ENCODE data around the gene DLK2. TPM values are rescaled to one million over a fixed set of nuclear protein-coding genes. Genes with fewer than 3 reads are reported as not detected.

Gene DLK2
- total RNA-seq, 2 donors from 2014 or later = 0.18 to 3.4 TPM

- Mint-ChIP-seq H3K27ac (peak overlapping the region in 1 of 2 donors; percentile 62), H3K9me3 (no peaks in the 10 kb centered on the region), H3K36me3 (no peaks in the 10 kb centered on the region)
- DNase-seq (ENCODE audit: low spot score in 2 of 2) = no peak
- ATAC-seq = no peak
These were observed 35.2 kb upstream of the DLK2 start for GRCh38 chr6:43490523-43490939.

- Mint-ChIP-seq H3K9me3 (no peaks in the 10 kb centered on the region), H3K27ac (peak overlapping the region; percentile 33 to 62), H3K36me3 (no peaks in the 10 kb centered on the region)
- ATAC-seq = no peak
- no peak for DNase-seq (ENCODE audit: low spot score in 2 of 2)
These were observed 34.1 kb upstream of the DLK2 start for GRCh38 chr6:43489277-43490072.

GRCh38 chr6:43488667-43489276 lies 33.4 kb upstream of the DLK2 start:
- DNase-seq (ENCODE audit: low spot score in 2 of 2) = no peak

GRCh38 chr6:43481591-43482236 lies 26.4 kb upstream of the DLK2 start:
- no peak for DNase-seq (ENCODE audit: low spot score in 2 of 2)
- H3K36me3 Mint-ChIP-seq = peaks cover 6 to 9% of the 10 kb centered on the region in 2 donors
- H3K9me3 Mint-ChIP-seq = no peaks in the 10 kb centered on the region
- peak in 1 of 2 donors; percentile 33 for ATAC-seq
- no peak overlapping the region for H3K27ac Mint-ChIP-seq

More at GRCh38 chr6:43488667-43489276, 33.4 kb upstream of the DLK2 start:
- Mint-ChIP-seq H3K36me3 (no peaks in the 10 kb centered on the region), H3K9me3 (no peaks in the 10 kb centered on the region), H3K27ac (peak overlapping the region in 1 of 2 donors; percentile 33)
- no peak for ATAC-seq

GRCh38 chr6:43481075-43481474 lies 25.7 kb upstream of the DLK2 start:
- Mint-ChIP-seq H3K36me3 (peaks cover 6 to 9% of the 10 kb centered on the region in 2 donors), H3K27ac (no peak overlapping the region), H3K9me3 (no peaks in the 10 kb centered on the region)
- no peak for ATAC-seq
- DNase-seq (ENCODE audit: low spot score in 2 of 2) = no peak

GRCh38 chr6:43478008-43478372 lies 22.6 kb upstream of the DLK2 start:
- H3K9me3 Mint-ChIP-seq = no peaks in the 10 kb centered on the region
- DNase-seq (ENCODE audit: low spot score in 2 of 2) (no peak), ATAC-seq (no peak)
- H3K27ac Mint-ChIP-seq = peak overlapping the region; percentile 91 to 96
- H3K36me3 Mint-ChIP-seq = peaks cover 6 to 9% of the 10 kb centered on the region in 2 donors

- ATAC-seq (peak; percentile 100), DNase-seq (ENCODE audit: low spot score in 2 of 2) (peak; percentile 93 to 99)
- H3K9me3 Mint-ChIP-seq = no peaks in the 10 kb centered on the region
- peak within 1 kb of the TSS; percentile 91 to 96 for H3K27ac Mint-ChIP-seq
- peaks cover 6 to 9% of the 10 kb centered on the region in 2 donors for H3K36me3 Mint-ChIP-seq
These were observed 22.1 kb upstream of the DLK2 start, which contains the start of gene TJAP1 for GRCh38 chr6:43477235-43478007. TJAP1 (plus strand) TSS chr6:43477570; CDS start chr6:43499002, 21,432 bp downstream.

- H3K9me3 Mint-ChIP-seq = no peaks in the 10 kb centered on the region
These were observed 21.4 kb upstream of the DLK2 start for GRCh38 chr6:43476746-43477145.

GRCh38 chr6:43475516-43475915 lies 20.2 kb upstream of the DLK2 start:
- no peaks in the 10 kb centered on the region for H3K9me3 Mint-ChIP-seq
- H3K36me3 Mint-ChIP-seq = peaks cover 6 to 9% of the 10 kb centered on the region in 2 donors
- no peak for DNase-seq (ENCODE audit: low spot score in 2 of 2)
- no peak for ATAC-seq
- no peak overlapping the region for H3K27ac Mint-ChIP-seq

More at GRCh38 chr6:43476746-43477145, 21.4 kb upstream of the DLK2 start:
- H3K36me3 Mint-ChIP-seq = peaks cover 6 to 9% of the 10 kb centered on the region in 2 donors
- DNase-seq (ENCODE audit: low spot score in 2 of 2) (no peak), ATAC-seq (no peak)
- peak overlapping the region; percentile 91 to 96 for H3K27ac Mint-ChIP-seq

GRCh38 chr6:43472515-43472914 lies 17.2 kb upstream of the DLK2 start:
- ATAC-seq = no peak
- H3K36me3 Mint-ChIP-seq = peaks cover 2 to 3% of the 10 kb centered on the region in 2 donors
- H3K27ac Mint-ChIP-seq = no peak overlapping the region
- no peaks in the 10 kb centered on the region for H3K9me3 Mint-ChIP-seq
- DNase-seq (ENCODE audit: low spot score in 2 of 2) = no peak

GRCh38 chr6:43471399-43471798 lies 16.1 kb upstream of the DLK2 start:
- Mint-ChIP-seq H3K9me3 (no peaks in the 10 kb centered on the region), H3K27ac (peak overlapping the region in 1 of 2 donors; percentile 37), H3K36me3 (no peaks in the 10 kb centered on the region)
- ATAC-seq (no peak), DNase-seq (ENCODE audit: low spot score in 2 of 2) (no peak)

- ATAC-seq (peak; percentile 28 to 63), DNase-seq (ENCODE audit: low spot score in 2 of 2) (no peak)
- no peaks in the 10 kb centered on the region for H3K36me3 Mint-ChIP-seq
- H3K9me3 Mint-ChIP-seq = no peaks in the 10 kb centered on the region
- H3K27ac Mint-ChIP-seq = peak overlapping the region in 1 of 2 donors; percentile 46
These were observed 14.6 kb upstream of the DLK2 start for GRCh38 chr6:43469947-43470346.

- Mint-ChIP-seq H3K27ac (peak overlapping the region in 1 of 2 donors; percentile 87), H3K9me3 (no peaks in the 10 kb centered on the region), H3K36me3 (no peaks in the 10 kb centered on the region)
- ATAC-seq = no peak
- DNase-seq (ENCODE audit: low spot score in 2 of 2) = no peak
These were observed 13.7 kb upstream of the DLK2 start for GRCh38 chr6:43468748-43469681.

GRCh38 chr6:43468240-43468639 lies 12.9 kb upstream of the DLK2 start:
- Mint-ChIP-seq H3K27ac (no peak overlapping the region), H3K36me3 (no peaks in the 10 kb centered on the region), H3K9me3 (no peaks in the 10 kb centered on the region)
- no peak for ATAC-seq
- DNase-seq (ENCODE audit: low spot score in 2 of 2) = no peak

GRCh38 chr6:43467752-43468151 lies 12.4 kb upstream of the DLK2 start:
- ATAC-seq (no peak), DNase-seq (ENCODE audit: low spot score in 2 of 2) (no peak)
- Mint-ChIP-seq H3K9me3 (no peaks in the 10 kb centered on the region), H3K36me3 (no peaks in the 10 kb centered on the region), H3K27ac (no peak overlapping the region)
